Globus pallidus (tissue), 1 donor: ENCODE results near the gene STYXL2.

Experiments
- DNase-seq: peaks from one replicate; pipeline ENCODE4 v3.0.0-alpha.2; 2015; ENCODE audit warnings: low spot score

The STYXL2 gene

DNA sequence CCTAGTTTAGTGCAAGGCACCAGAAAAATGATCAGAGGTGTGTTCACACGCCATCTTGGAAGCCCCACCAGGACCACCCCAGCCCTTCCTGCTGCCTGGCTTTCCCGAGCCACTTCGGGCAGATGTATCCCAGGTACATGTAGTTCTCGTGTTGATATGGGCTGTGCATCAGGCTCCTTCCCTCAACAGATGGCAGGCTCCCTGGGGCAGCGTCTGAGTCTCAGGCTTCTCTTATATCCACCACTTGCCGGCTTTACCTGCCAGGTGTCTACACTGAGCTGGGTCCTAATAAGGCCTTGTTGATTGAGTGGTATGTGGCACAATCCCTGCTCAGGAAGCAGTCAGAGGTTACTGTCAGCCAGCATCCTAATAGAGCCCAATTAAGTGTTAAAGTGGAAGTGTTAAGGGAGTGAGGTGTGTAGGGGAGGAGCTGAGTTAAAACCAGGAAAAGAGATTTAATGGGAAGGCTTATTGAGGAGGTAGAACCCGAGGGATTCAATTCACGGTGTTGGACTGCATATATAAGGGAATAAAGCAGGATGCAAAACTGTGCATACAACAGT lies 12.2 kb upstream of the STYXL2 start:
- DNase-seq = no peak

DNA sequence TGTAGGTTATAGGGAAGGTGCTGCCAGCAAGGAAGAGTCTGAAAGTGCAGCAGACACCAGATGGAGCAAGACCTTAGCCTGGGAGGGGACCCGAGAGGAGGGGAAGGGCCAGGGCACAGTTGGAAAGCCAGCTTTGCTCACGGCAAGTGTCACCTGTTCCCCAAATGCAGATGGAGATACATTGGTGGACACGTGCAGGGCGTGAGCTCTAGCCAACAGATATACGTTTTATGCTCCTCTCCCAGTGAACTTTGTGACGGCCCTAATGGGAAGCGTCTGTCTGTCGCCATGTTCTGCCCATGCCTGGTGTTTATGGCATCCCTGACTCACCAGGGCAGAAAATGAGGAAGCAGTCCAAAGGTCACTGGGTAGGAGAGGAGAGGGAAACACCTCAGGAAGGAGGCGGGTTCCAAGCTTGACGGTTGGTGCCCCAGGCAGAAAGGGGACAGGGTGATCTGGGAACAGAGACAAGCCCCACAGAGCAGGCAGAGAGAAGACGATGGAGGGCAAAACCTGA lies 11.3 kb upstream of the STYXL2 start:
- DNase-seq = no peak

DNA sequence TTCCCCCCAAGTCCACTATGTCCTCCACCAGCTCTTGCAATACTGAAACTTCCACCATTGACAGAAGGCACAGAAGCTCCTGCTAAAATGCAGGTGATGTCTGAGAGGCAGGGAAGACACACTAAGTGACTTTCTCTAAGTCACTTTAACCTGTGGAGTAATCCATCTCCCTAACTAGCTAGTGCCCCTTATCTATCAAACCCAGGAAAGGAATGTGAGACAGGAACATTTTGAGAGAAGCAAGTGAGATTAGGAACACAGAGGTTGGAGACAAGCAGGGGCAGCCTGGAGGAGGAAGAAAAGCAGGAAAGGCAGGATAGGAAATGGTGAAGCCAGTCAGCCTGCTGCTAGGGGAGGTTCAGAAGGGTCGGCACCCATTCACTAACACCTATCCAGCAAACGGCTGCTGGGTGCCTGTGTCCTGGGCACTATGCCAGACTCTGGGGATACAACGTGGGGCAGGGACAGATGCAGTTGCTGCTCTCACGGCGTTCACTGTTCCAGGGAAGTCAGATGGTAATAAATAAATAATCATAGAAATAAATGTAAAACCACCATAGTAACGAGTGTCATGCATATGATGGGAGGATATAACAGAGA lies 10.7 kb upstream of the STYXL2 start:
- DNase-seq = no peak

GRCh38 chr1:167083871-167084270 lies 10.0 kb upstream of the STYXL2 start:
- no peak for DNase-seq

GRCh38 chr1:167084757-167085156 lies 9.1 kb upstream of the STYXL2 start:
- no peak for DNase-seq

DNA sequence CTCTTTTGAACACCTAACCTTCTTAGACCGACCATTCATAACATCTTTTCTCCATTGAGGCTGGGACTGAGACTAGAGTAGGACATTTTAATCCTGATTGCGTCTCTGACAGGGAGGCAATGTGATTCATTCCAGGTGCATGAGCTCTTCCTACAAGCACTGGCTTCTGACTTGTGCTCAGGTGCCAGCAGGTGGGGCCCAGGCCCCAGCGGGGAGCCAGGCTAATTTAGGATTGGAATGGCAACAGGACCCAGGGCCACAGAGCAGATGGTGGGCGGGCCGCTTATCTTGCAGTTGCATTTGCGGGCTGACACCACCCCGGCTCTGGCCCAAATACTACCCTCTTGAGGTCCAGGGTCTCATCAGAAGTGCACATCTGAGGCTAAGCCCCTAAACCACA lies 7.8 kb upstream of the STYXL2 start:
- no peak for DNase-seq

- DNase-seq = no peak
Observed at GRCh38 chr1:167086768-167087167, 7.1 kb upstream of the STYXL2 start.

DNA sequence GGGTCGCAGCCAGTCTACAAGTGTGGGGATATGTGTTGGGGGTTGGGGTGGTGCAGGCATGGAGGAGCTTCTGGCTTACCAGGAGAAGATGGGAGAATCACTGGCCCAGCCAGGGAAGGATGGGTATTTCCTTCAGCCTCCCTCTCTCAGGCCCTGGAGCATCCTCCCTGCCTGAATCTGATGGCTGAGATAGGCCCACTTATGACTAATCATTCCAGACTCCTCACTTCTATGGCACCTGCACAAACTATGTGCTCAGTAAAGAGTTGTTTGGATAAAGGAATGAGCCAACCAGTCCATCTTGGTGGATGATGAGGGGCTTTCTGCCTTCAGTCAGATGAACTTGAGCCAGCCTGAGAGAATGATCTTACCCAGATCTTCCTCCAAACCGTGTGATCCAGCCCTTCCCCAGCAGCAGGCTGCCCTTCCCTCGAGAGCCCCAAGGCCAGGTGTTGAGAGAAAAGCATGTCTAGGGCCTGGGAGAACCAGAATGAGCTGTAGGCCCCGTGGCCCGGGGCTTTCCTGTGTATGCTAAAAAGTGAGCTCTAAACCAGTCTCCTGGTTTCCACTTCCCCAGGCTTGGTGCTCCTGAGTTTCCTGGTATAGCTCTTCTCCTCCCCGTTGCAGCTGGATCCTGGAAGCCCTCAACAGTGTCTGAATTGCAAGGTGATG lies 5.0 kb upstream of the STYXL2 start:
- no peak for DNase-seq

GRCh38 chr1:167089939-167090313 lies 3.9 kb upstream of the STYXL2 start:
- no peak for DNase-seq

- DNase-seq = no peak
Observed at GRCh38 chr1:167090314-167090942, 3.4 kb upstream of the STYXL2 start, which contains the start of gene GPA33. Gene GPA33, minus strand, starts transcription at chr1:167090377. Its CDS starts 90 bp downstream, at chr1:167090287.

DNA sequence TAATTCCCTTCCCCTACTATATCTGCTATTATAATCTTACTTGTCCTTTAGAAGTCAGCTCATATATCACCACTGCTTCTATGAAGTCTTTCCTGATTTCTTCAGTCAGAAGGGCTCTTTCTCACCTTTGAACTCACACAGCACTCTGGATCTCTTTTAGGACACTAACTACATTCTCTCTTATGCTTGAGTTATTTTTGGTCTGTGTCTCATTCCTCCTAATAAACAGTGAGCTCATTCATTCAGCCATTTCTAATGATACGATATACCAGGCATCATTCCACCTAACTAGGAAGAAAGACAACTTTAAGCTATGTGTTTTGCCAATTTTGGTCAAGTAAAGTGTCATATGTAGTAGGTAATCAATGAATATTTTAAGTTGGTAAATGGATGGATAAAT lies 1.2 kb upstream of the STYXL2 start:
- DNase-seq = no peak

DNA sequence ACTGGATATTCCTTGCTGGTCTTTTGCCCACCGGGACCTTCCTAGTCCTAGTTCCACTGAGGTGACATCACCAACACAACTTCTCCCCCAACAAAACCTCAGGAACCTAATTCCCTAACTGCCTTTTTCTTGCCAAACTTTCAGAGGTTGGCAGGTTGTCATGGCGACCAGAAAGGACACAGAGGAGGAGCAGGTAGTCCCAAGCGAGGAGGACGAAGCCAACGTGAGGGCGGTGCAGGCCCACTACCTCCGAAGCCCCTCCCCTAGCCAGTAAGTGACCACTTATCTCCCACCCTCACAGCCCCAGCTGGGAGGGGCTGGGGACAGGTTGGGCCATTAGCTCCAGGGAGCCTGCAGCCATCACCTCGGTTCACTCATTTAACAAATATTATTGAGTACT lies 815 bp downstream of the STYXL2 start:
- no peak for DNase-seq

- DNase-seq = no peak
Observed at GRCh38 chr1:167095368-167095767, 1.5 kb downstream of the STYXL2 start.

DNA sequence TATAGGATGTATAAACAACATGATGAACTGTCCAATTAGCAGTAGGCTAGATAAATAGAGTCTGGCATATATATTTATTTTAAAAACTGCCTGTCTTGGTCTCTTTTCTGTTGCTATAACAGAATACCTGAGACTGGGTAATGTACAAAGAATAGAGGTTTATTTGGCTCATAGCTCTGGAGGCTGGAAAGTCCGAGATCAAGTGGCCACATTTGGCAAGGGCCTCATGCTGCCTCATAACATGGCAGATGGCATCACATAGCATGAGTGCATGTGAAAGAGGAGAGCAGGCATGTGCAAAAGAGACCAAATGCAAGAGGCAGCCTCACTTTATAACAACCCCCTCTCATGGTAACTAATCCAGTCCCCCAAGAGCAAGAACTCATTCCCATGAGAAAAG lies 6.0 kb downstream of the STYXL2 start:
- DNase-seq = no peak

DNA sequence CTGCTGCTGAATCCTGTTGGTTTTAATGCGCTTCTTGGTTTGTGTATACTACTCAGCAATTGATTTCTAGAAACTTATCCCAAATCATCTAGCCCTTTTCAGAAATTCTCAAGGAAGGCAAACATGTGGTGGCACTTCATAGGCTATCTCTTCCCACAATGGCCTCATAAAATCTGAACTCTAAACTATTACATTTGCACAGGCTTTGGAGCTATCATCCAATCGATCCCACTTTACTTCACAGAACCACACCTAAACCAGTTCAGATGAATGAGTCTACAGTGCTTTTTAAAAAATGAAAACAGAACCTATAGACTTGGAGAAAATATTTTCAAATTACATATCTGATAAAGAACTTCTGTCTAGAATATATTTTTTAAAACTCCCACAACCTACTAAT lies 6.9 kb downstream of the STYXL2 start:
- no peak for DNase-seq

DNA sequence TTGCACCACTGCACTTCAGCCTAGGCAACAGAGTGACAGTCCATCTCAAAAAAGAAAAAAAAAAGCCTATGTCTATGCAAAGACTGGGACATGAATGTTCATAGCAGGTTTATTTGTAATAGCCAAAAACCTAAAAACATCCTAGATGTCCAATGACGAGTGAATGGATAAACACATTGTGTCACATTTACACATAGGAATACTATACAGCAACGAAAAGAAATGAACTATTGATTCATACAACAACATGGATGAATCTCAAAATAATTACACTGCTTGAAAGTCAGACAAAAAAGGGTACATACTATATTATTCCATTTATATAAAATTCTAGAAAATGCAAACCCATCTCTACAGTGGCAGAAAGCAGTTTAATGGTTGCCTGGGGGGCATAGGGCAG lies 7.9 kb downstream of the STYXL2 start:
- no peak for DNase-seq

- DNase-seq = no peak
Observed at GRCh38 chr1:167102906-167103573, 9.2 kb downstream of the STYXL2 start.

- DNase-seq = no peak
Observed at GRCh38 chr1:167104256-167104633, 10.4 kb downstream of the STYXL2 start.

DNA sequence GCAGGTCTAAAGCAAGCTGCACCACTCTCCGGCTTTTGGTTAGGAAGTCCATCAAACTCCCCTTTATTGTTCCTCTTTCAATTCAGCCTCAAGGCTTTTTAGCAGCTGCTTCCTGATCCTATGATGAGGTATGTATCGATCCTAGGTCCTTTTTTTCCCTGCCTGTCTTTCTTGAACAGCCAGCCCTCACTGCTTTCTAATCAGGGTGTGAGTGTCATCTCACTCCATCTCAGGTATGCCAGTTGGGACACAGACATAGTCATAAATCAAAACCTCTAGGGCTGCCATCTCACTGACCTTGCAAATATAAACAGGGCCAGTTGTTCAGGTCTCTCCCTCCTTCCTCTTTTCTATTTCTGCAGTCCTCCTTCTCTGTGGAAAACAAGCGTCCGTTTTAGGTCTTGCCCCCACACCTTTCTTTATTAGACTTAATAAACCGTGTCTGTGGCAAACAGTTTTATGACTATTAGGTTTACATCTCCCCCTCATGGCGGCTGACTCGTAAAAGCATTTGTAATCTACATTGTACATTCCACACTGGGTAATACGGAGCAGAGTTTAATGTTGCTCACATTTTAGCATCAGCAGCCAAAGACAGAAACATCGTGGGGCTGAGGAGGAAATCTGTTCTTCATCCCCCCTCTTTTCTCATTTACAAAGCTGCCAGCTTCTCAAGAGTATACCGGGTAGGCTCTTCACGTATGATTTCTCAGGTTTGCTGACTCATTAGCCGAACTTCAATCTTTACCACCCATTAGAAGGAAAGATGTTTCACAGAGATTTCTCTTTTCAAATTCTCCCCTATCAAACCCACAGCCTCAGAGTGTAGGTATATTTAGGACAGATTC lies 11.6 kb downstream of the STYXL2 start:
- DNase-seq = no peak

- DNase-seq = no peak
Observed at GRCh38 chr1:167106119-167106461, 12.2 kb downstream of the STYXL2 start.

GRCh38 chr1:167107456-167107855 lies 13.6 kb downstream of the STYXL2 start:
- no peak for DNase-seq

DNA sequence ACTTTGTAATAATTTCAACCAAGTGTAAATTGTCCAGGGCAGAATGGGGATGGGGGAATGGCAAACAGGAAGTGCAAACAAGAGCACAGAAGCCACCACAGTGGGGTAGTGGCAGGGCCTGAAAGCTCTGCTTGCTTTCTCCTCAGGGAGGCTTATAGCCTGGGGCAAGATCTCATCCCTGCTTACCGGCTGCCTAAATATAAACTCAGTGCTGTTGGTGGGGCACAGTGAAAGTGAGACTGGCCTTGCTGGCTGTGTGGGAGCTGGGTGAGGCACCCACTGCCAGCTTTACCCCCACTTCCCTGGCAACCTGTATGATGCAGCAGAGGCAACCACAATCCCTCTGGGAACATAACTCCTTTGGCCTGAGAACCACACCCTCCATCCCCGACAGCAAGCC lies 15.2 kb downstream of the STYXL2 start:
- DNase-seq = no peak
